Endothelial cell of umbilical vein (primary cell): ENCODE data around the gene SIN3A. TPM values are rescaled to one million over a fixed set of nuclear protein-coding genes. Genes with fewer than 3 reads are reported as not detected.

Source experiments
- BruUV-seq: library from RNA; stranded (reverse); fragments of 400-500 nt; replicated peaks from 2 replicates; lab custom pipeline; 2021; lab: Mats Ljungman, UMichigan
- CTCF ChIA-PET: fragments of 300-600, 350-600 bp; sonication (Branson Sonifier 250); formaldehyde crosslinking; loops from one replicate; lab custom pipeline; 2021; ENCODE audit warnings: antibody characterized with exemption, inconsistent platforms; lab: Charles Lee
- POLR2A ChIA-PET: fragments of 300-600, 350-600 bp; sonication (Branson Sonifier 250); formaldehyde crosslinking; loops from one replicate; lab custom pipeline; 2021; ENCODE audit warnings: antibody characterized with exemption, inconsistent platforms; lab: Charles Lee
- DNase-seq: peaks from one replicate; pipeline ENCODE4 v3.0.0-alpha.2; 2011; ENCODE audit warnings: low read depth, low spot score
- FAIRE-seq: peaks from 2 replicates; lab custom pipeline; 2011; peaks lifted over from hg19 to GRCh38; lab: Jason Lieb, UNC
- H2AFZ ChIP-seq: 2 replicates; pipeline ENCODE4 v1.6.0; 2012; ENCODE audit warnings: low read depth, low read length, control low read depth, inconsistent platforms
- H3K27ac ChIP-seq: 2 replicates; pipeline ENCODE4 v1.5.1; 2011; ENCODE audit warnings: low read depth, mild to moderate bottlenecking, control low read depth, low read length, moderate library complexity; ENCODE audit not compliant: insufficient read depth
- H3K27me3 ChIP-seq, 2 experiments: 2 replicates each; pipeline versions ENCODE4 v1.6.0 to v1.6.1; 2011; ENCODE audit warnings: low read length in 2 of 2, mixed read lengths in 1 of 2; ENCODE audit not compliant: control insufficient read depth in 2 of 2, insufficient read depth in 2 of 2
- H3K36me3 ChIP-seq, 2 experiments: 2 replicates in 1 of 2; 3 replicates in 1 of 2; pipeline ENCODE4 v1.5.1; 2011; ENCODE audit warnings: low read length in 2 of 2, mild to moderate bottlenecking in 1 of 2, moderate library complexity in 1 of 2; ENCODE audit not compliant: control insufficient read depth in 2 of 2, insufficient read depth in 2 of 2; ENCODE audit errors: extremely low read depth in 1 of 2
- H3K4me1 ChIP-seq: 3 replicates; pipeline ENCODE4 v1.5.1; 2011; ENCODE audit warnings: mild to moderate bottlenecking, low read length; ENCODE audit not compliant: control insufficient read depth, insufficient read depth; ENCODE audit errors: extremely low read depth
- H3K4me2 ChIP-seq: 2 replicates; pipeline ENCODE4 v1.6.1; 2011; ENCODE audit warnings: low read length, control low read depth, mixed read lengths; ENCODE audit not compliant: insufficient read depth
- H3K4me3 ChIP-seq, 3 experiments: fragments of 200-600 bp in 1 of 3; sonication (generic), shearing (Covaris generic) in 1 of 3; replicated peaks in 1 of 3; 2 replicates each; pipeline ENCODE4 v1.5.1; 2011 to 2016; ENCODE audit warnings: control low read depth in 3 of 3, low read length in 3 of 3, mild to moderate bottlenecking in 2 of 3, inconsistent platforms in 1 of 3, low read depth in 1 of 3, moderate library complexity in 1 of 3; ENCODE audit not compliant: insufficient read depth in 1 of 3
- H3K79me2 ChIP-seq: 2 replicates; pipeline ENCODE4 v1.6.0; 2012; ENCODE audit warnings: low read length, inconsistent platforms; ENCODE audit not compliant: control insufficient read depth, insufficient read depth
- H3K9ac ChIP-seq: replicated peaks from 2 replicates; pipeline ENCODE3; 2011; ENCODE audit warnings: low read length, control low read depth; ENCODE audit not compliant: insufficient read depth; ENCODE audit errors: extremely low read depth
- H3K9me1 ChIP-seq: replicated peaks from 3 replicates; pipeline ENCODE4 v1.6.0; 2011; ENCODE audit warnings: mild to moderate bottlenecking, low read length; ENCODE audit not compliant: control insufficient read depth, insufficient read depth; ENCODE audit errors: extremely low read depth
- H3K9me3 ChIP-seq: replicated peaks from 2 replicates; pipeline ENCODE4 v1.5.1; 2012; ENCODE audit warnings: low read length, inconsistent platforms; ENCODE audit not compliant: control insufficient read depth, insufficient read depth
- H4K20me1 ChIP-seq: replicated peaks from 2 replicates; pipeline ENCODE3; 2011; ENCODE audit warnings: mild to moderate bottlenecking, low read length; ENCODE audit not compliant: control insufficient read depth, insufficient read depth; ENCODE audit errors: extremely low read depth
- FOS ChIP-seq: IDR thresholded peaks from 2 replicates; pipeline ENCODE4 v1.6.1; 2011; ENCODE audit warnings: mild to moderate bottlenecking, low read length, moderate library complexity, borderline replicate concordance; ENCODE audit not compliant: insufficient read depth
- GATA2 ChIP-seq: IDR thresholded peaks from 2 replicates; pipeline ENCODE4 v1.7.0; 2011; ENCODE audit warnings: low read depth, mild to moderate bottlenecking, moderate library complexity, mixed read lengths, low read length; ENCODE audit not compliant: insufficient read length, insufficient read depth
- JUN ChIP-seq: IDR thresholded peaks from 2 replicates; pipeline ENCODE4 v1.6.1; 2011; ENCODE audit warnings: borderline replicate concordance, low read depth; ENCODE audit not compliant: insufficient read length, insufficient read depth
- MYC ChIP-seq: IDR thresholded peaks from one replicate; pipeline ENCODE4 v1.6.1; 2011; ENCODE audit warnings: mild to moderate bottlenecking, low read depth, low read length
- POLR2A ChIP-seq: IDR thresholded peaks from 2 replicates; pipeline ENCODE4 v1.6.1; 2012; ENCODE audit warnings: low read depth, mild to moderate bottlenecking, control low read depth, low read length
- POLR2AphosphoS5 ChIP-seq: IDR thresholded peaks from 2 replicates; pipeline ENCODE4 v1.6.1; 2012; ENCODE audit warnings: low read depth, mild to moderate bottlenecking, control low read depth, low read length, moderate library complexity; ENCODE audit not compliant: insufficient read depth
- dilution Hi-C: fragments of 300-500 bp; cut with MboI; formaldehyde crosslinking; loops from one replicate; pipeline ENCODE4 v1.15.0; 2019; ENCODE audit warnings: low sequenced_read_pairs; ENCODE audit not compliant: extremely low pct_ligation_motif_present
- intact Hi-C: fragments of 100-400 bp; cut with micrococcal nuclease; formaldehyde crosslinking; loops from one replicate; pipeline ENCODE4 v1.10.0; 2022
- polyA plus RNA-seq, 4 experiments: library from polyadenylated mRNA; depleted of rRNA in 3 of 4; stranded (reverse) in 3 of 4; unstranded in 1 of 4; fragments of >200 nt; gene quantifications; 2 replicates each; pipeline versions ENCODE4 v1.2.1 to v1.2.3, GENCODE V29; 2011 to 2012; ENCODE audit warnings: missing spikeins in 1 of 4
- total RNA-seq: library from RNA; stranded (reverse); gene quantifications from 2 replicates; pipeline ENCODE4 v1.2.3, GENCODE V29; 2021
- TF ChIP-seq, protein P1 (sequence below), 2 donors: IDR thresholded peaks; 1 replicate in 1 of 2; 2 replicates in 1 of 2; pipeline ENCODE4 v1.5.1; 2011; ENCODE audit warnings: low read length in 2 of 2, mild to moderate bottlenecking in 2 of 2, moderate library complexity in 2 of 2, control low read depth in 1 of 2, inconsistent platforms in 1 of 2, low read depth in 1 of 2; ENCODE audit not compliant: insufficient read depth in 1 of 2; ENCODE audit errors: extremely low read depth in 1 of 2

The SIN3A gene
- total and polyA plus RNA-seq, 2 donors (not counting 3 experiments of a cell fraction or from before 2014, with no cell fraction given): 30.6 to 44.5 TPM

DNA sequence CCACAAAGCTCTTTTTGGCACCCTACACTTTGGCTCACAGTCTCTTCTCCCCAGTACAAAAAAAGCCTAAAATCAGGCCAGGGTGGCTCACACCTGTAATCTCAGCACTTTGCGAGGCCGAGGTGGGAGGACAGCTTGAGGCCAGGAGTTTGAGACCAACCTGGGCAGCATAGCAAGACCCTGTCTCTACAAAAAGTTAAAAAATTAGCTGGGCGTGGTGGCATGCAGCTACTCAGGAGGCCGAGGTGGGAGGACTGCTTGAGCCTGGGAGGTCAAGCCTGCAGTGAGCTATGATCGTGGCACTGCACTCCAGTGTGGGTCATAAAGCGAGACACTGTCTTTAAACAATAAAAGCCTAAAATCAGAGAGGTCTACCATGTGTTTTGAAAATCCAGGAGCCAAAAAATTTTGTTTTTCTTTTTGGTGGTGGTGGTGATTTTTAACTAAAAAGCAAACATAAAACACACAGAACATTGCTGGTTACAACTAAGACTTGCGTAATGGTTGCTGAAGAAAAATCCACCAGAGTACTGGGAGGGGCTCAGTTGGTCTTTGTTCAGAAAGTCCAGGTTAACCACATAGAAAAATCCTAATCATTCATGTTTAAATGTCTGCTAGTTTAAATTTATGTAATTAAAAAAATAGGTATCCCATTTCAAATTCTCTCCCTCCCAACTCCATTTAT is 81.5 kb downstream of the SIN3A start:
- BruUV-seq: no TSS peak
- Histone ChIP-seq H3K9me3 (no peaks in the 10 kb centered on the region), H4K20me1 (no peaks in the 10 kb centered on the region), H3K27ac (no peak overlapping the region), H3K27me3 (no peaks in the 10 kb centered on the region), H2AFZ (no peak overlapping the region), H3K4me1 (peaks cover 15% of the 10 kb centered on the region), H3K4me3 (no peak overlapping the region), H3K9me1 (no peaks in the 10 kb centered on the region), H3K36me3 (peaks cover 10 to 28% of the 10 kb centered on the region in 2 experiments), H3K4me2 (no peak overlapping the region), H3K9ac (no peak overlapping the region), H3K79me2 (peaks cover 9% of the 10 kb centered on the region)
- POLR2A ChIA-PET: no interaction called here
- dilution Hi-C loops: no loop called here
- DNase-seq: no peak
- intact Hi-C loops: loop anchor here (2.0 to 10.0 kb wide), 3 partner anchors 271 to 435 kb away; partner anchors contain the start of gene IMP3
- no peak for TF ChIP-seq POLR2A
- TF ChIP-seq GATA2: no peak
- TF ChIP-seq FOS: no peak
- TF ChIP-seq JUN: no peak
- TF ChIP-seq MYC: no peak
- no peak for TF ChIP-seq POLR2AphosphoS5
- TF ChIP-seq, protein P1, sequence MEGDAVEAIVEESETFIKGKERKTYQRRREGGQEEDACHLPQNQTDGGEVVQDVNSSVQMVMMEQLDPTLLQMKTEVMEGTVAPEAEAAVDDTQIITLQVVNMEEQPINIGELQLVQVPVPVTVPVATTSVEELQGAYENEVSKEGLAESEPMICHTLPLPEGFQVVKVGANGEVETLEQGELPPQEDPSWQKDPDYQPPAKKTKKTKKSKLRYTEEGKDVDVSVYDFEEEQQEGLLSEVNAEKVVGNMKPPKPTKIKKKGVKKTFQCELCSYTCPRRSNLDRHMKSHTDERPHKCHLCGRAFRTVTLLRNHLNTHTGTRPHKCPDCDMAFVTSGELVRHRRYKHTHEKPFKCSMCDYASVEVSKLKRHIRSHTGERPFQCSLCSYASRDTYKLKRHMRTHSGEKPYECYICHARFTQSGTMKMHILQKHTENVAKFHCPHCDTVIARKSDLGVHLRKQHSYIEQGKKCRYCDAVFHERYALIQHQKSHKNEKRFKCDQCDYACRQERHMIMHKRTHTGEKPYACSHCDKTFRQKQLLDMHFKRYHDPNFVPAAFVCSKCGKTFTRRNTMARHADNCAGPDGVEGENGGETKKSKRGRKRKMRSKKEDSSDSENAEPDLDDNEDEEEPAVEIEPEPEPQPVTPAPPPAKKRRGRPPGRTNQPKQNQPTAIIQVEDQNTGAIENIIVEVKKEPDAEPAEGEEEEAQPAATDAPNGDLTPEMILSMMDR (IDR thresholded peaks at IDR 0.05; ENCODE audit: extremely low read depth in 1 of 2, insufficient read depth in 1 of 2, low read depth in 1 of 2, low read length in 2 of 2): no peak
- CTCF ChIA-PET: interaction anchor here (1.1 to 2.8 kb wide), 4 partner anchors 10 to 341 kb away, joined by 3 to 15 read pairs (median 6); no protein-coding TSS in a partner anchor
- no peak for FAIRE-seq
